Measurements from ENCODE around the gene PIGZ. TPM values are rescaled to one million over a fixed set of nuclear protein-coding genes. Genes with fewer than 3 reads are reported as not detected.

PIGZ gene
- total RNA-seq, 6 donors from 2014 or later: 3.4 to 16.8 (median 7.3) TPM

DNA sequence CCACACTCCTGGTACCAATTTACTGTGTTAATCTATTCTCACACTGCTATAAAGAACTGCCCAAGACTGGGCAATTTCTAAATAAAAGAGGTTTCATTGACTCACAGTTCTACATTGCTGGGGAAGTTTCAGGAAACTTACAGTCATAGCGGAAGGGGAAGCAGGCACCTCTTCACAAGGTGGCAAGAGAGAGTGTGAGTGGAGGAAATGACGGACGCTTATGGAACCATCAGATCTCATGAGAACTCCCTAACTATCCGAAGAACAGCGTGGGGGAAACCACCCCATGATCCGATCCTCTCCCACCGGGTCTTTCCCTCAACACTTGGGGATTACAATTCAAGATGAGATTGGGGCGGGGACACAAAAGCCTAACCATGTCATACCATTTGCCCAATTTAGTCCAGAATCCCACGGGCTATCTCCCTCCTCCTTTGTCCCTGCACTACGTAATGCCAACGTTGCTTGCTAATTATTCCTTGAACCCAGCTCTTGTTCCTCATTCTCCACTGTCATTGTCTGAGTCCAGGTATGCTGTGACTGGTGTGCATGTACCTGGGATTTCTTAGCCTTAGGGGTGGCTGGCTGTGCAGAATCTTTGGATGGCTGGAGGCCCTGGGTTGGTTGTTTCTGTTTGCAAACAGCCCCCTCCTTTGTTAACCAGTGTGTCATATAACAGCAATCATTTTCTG, 3.4 kb downstream of the PIGZ start:
- ATAC-seq (ENCODE audit: low FRiP score in 2 of 2) (no peak), DNase-seq (no peak)
- Histone ChIP-seq H3K4me3 (no peak overlapping the region), H3K9me3 (no peaks in the 10 kb centered on the region), H3K4me1 (peaks cover 8 to 23% (median 11%) of the 10 kb centered on the region in 4 donors), H3K27me3 (no peaks in the 10 kb centered on the region), H3K36me3 (no peaks in the 10 kb centered on the region), H3K27ac (no peak overlapping the region)
- TF ChIP-seq POLR2A (IDR thresholded peaks at IDR 0.05): no peak
- TF ChIP-seq POLR2AphosphoS5 (IDR thresholded peaks at IDR 0.05): no peak
- TF ChIP-seq EP300 (IDR thresholded peaks at IDR 0.05): no peak
- TF ChIP-seq, protein P1, sequence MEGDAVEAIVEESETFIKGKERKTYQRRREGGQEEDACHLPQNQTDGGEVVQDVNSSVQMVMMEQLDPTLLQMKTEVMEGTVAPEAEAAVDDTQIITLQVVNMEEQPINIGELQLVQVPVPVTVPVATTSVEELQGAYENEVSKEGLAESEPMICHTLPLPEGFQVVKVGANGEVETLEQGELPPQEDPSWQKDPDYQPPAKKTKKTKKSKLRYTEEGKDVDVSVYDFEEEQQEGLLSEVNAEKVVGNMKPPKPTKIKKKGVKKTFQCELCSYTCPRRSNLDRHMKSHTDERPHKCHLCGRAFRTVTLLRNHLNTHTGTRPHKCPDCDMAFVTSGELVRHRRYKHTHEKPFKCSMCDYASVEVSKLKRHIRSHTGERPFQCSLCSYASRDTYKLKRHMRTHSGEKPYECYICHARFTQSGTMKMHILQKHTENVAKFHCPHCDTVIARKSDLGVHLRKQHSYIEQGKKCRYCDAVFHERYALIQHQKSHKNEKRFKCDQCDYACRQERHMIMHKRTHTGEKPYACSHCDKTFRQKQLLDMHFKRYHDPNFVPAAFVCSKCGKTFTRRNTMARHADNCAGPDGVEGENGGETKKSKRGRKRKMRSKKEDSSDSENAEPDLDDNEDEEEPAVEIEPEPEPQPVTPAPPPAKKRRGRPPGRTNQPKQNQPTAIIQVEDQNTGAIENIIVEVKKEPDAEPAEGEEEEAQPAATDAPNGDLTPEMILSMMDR (IDR thresholded peaks at IDR 0.05): no peak
- 93 to 95% methylated on average over 11 of the region's 11 CpGs for WGBS, 2 donors

- DNase-seq (no peak), ATAC-seq (ENCODE audit: low FRiP score in 2 of 2) (no peak)
- WGBS, 2 donors: 84 to 86% methylated on average over 2 of the region's 2 CpGs
- Histone ChIP-seq H3K27ac (no peak overlapping the region), H3K27me3 (no peaks in the 10 kb centered on the region), H3K4me1 (peaks cover 8 to 18% (median 9%) of the 10 kb centered on the region in 4 donors), H3K4me3 (no peak overlapping the region), H3K9me3 (no peaks in the 10 kb centered on the region), H3K36me3 (no peaks in the 10 kb centered on the region)
- TF ChIP-seq, protein P1 (IDR thresholded peaks at IDR 0.05): no peak
- no peak for TF ChIP-seq POLR2A (IDR thresholded peaks at IDR 0.05)
- no peak for TF ChIP-seq EP300 (IDR thresholded peaks at IDR 0.05)
- no peak for TF ChIP-seq POLR2AphosphoS5 (IDR thresholded peaks at IDR 0.05)
Observed at GRCh38 chr3:196963631-196963953, 5.0 kb downstream of the PIGZ start.

DNA sequence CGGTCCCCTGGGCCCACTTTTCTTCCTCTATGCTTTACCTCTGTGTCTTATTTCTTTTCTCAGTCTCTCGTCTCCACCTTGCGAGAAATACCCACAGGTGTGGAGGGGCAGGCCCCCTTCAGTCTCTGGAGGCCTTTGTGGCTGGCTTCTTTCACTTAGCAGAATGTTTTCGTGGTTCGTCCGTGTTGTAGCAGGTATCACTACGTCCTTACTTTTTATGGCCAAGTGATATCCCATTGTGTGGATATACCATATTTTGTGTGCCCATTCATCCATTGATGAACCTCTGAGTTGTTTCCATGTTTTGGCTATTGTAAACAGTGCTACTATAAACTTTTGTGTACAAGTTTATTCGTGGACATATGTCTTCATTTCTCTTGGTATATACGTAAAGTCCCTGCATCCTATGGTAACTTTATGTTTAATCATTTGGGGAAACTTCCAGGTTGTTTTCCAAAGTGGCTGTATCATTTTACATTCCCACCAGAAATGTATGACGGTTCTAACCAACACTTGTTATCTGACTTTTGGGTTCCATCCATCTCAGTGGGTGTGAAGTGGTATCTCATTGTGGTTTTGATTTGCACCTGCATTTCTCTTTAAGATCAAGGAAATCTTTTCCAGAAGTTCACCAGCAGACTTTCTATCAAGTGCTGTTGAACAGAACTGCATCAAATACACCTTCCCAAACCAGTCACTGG, 5.6 kb downstream of the PIGZ start:
- TF ChIP-seq, protein P1 (IDR thresholded peaks at IDR 0.05): no peak
- TF ChIP-seq POLR2A (IDR thresholded peaks at IDR 0.05): no peak
- no peak for TF ChIP-seq POLR2AphosphoS5 (IDR thresholded peaks at IDR 0.05)
- no peak for TF ChIP-seq EP300 (IDR thresholded peaks at IDR 0.05)
- Histone ChIP-seq H3K4me3 (no peak overlapping the region), H3K27ac (no peak overlapping the region), H3K36me3 (no peaks in the 10 kb centered on the region), H3K9me3 (no peaks in the 10 kb centered on the region), H3K4me1 (peaks cover 5 to 14% (median 7%) of the 10 kb centered on the region in 4 donors), H3K27me3 (no peaks in the 10 kb centered on the region)
- DNase-seq (no peak), ATAC-seq (ENCODE audit: low FRiP score in 2 of 2) (no peak)
- 86 to 92% methylated on average over 10 of the region's 10 CpGs for WGBS, 2 donors

GRCh38 chr3:196962108-196962929, 6.3 kb downstream of the PIGZ start:
- Histone ChIP-seq H3K4me1 (peaks cover 0 to 6% (median 0%) of the 10 kb centered on the region in 4 donors), H3K27me3 (no peaks in the 10 kb centered on the region), H3K36me3 (no peaks in the 10 kb centered on the region), H3K4me3 (no peak overlapping the region), H3K9me3 (no peaks in the 10 kb centered on the region), H3K27ac (no peak overlapping the region)
- TF ChIP-seq POLR2AphosphoS5 (IDR thresholded peaks at IDR 0.05) (no peak), POLR2A (IDR thresholded peaks at IDR 0.05) (no peak)
- TF ChIP-seq, protein P1 (IDR thresholded peaks at IDR 0.05): no peak
- 74 to 81% methylated on average over 9 of the region's 9 CpGs for WGBS, 2 donors
- DNase-seq (no peak), ATAC-seq (ENCODE audit: low FRiP score in 2 of 2) (no peak)
